Colonic mucosa (tissue), 4 donors: ENCODE measurements around the gene CETP. TPM values are rescaled to one million over a fixed set of nuclear protein-coding genes. Genes with fewer than 3 reads are reported as not detected.

Experiments used
- DNase-seq: peaks from one replicate; pipeline ENCODE4 v3.0.0-alpha.2; 2020
- H3K27ac ChIP-seq: fragments of 200-600 bp; one replicate; pipeline ENCODE4 v1.8.0; 2021
- H3K27me3 ChIP-seq: fragments of 200-600 bp; one replicate; pipeline ENCODE4 v1.8.0; 2021
- H3K36me3 ChIP-seq: fragments of 200-600 bp; one replicate; pipeline ENCODE4 v1.8.0; 2021
- H3K4me1 ChIP-seq: fragments of 200-600 bp; one replicate; pipeline ENCODE4 v1.8.0; 2021; ENCODE audit warnings: mild to moderate bottlenecking
- H3K4me3 ChIP-seq: fragments of 200-600 bp; one replicate; pipeline ENCODE4 v1.8.0; 2021
- H3K9ac ChIP-seq, 2 donors: one replicate each; pipeline ENCODE4 v1.7.0; 2013; ENCODE audit warnings: control low read depth in 2 of 2, low read depth in 2 of 2, low read length in 2 of 2
- H3K9me3 ChIP-seq: fragments of 200-600 bp; one replicate; pipeline ENCODE4 v1.8.0; 2021
- CTCF ChIP-seq: fragments of 200-600 bp; IDR thresholded peaks from one replicate; pipeline ENCODE4 v1.8.0; 2022; ENCODE audit warnings: antibody characterized with exemption, mild to moderate bottlenecking
- intact Hi-C: fragments of 100-400 bp; cut with DNase I; formaldehyde crosslinking; loops from one replicate; pipeline ENCODE4 v1.14.1; 2022
- total RNA-seq, 2 donors: library from RNA; stranded (reverse); fragmentation: NEBNext Ultra II Directional in 1 of 2; extraction: Animal tissue kit (Norgen Biotek cat#: 25700) in 1 of 2; gene quantifications; one replicate each; pipeline ENCODE4 v1.2.1, GENCODE V29; 2021
- donor health status: healthy.
- donor health status: DM: no; HTN: no; CAD: no.
- donor health status: DM: no; HTN: no; CAD: no.

CETP gene
- total RNA-seq, 2 donors from 2014 or later = not detected

- Histone ChIP-seq H3K9me3 (no peaks in the 10 kb centered on the region), H3K27ac (no peak overlapping the region), H3K9ac (no peak overlapping the region), H3K4me1 (no peaks in the 10 kb centered on the region), H3K4me3 (no peak overlapping the region), H3K36me3 (peaks cover 11% of the 10 kb centered on the region), H3K27me3 (no peaks in the 10 kb centered on the region)
- TF ChIP-seq CTCF = no peak
- intact Hi-C loops = no loop called here
- DNase-seq = no peak
Observed at GRCh38 chr16:57022445-57022844, 60.7 kb downstream of the CETP start.

GRCh38 chr16:57023541-57024249 lies 61.9 kb downstream of the CETP start:
- H3K27ac ChIP-seq = no peak overlapping the region
- H3K9me3 ChIP-seq = no peaks in the 10 kb centered on the region
- no peak overlapping the region for H3K4me3 ChIP-seq
- H3K27me3 ChIP-seq = no peaks in the 10 kb centered on the region
- H3K9ac ChIP-seq = no peak overlapping the region
- no peak for DNase-seq
- no peak for TF ChIP-seq CTCF
- intact Hi-C loops = no loop called here
- H3K36me3 ChIP-seq = peaks cover 6% of the 10 kb centered on the region
- no peaks in the 10 kb centered on the region for H3K4me1 ChIP-seq

DNA sequence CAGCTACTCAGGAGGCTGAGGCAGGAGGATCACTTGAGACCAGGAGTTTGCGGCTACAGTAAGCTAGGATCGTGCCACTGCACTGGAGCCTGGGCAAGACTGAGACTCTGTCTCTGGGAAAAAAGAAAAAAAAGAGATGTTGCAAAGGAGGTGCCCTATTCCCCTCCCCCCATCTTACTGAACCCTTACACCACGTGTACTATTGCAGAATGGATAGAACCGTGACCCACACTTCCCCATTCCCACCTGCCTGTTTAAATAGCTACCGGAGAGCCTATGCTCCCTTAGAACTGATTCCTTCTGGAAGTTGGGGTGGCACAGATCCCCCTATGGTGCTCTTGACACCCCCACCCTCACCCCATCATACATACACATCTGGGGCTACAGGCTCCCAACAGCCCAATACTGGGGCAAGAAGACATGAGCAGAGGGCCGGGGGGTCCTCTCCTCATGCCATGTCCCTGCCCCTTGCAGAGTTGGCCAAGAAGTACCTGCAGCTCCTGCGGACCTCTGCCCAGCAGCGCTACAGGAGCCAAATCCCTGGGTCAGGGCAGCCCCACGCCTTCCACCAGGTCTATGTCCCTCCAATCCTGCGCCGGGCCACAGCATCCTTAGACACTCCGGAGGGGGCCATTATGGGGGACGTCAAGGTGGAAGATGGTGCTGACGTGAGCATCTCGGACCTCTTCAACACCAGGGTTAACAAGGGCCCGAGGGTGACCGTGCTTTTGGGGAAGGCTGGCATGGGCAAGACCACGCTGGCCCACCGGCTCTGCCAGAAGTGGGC lies 63.3 kb downstream of the CETP start:
- H3K4me3 ChIP-seq = no peak overlapping the region

GRCh38 chr16:57025941-57026777 lies 64.4 kb downstream of the CETP start:
- no peaks in the 10 kb centered on the region for H3K4me1 ChIP-seq
- H3K9ac ChIP-seq = no peak overlapping the region
- no peak overlapping the region for H3K27ac ChIP-seq
- intact Hi-C loops = loop anchor here (5.0 kb wide), 1 partner anchor 54 kb away; no protein-coding TSS in a partner anchor
- H3K36me3 ChIP-seq = peaks cover 6% of the 10 kb centered on the region
- no peaks in the 10 kb centered on the region for H3K9me3 ChIP-seq
- no peak for DNase-seq
- H3K4me3 ChIP-seq = no peak overlapping the region
- H3K27me3 ChIP-seq = no peaks in the 10 kb centered on the region
- TF ChIP-seq CTCF = no peak

More for the DNA sequence above, 63.3 kb downstream of the CETP start:
- intact Hi-C loops = loop anchor here (5.0 kb wide), 1 partner anchor 53 kb away; no protein-coding TSS in a partner anchor
- Histone ChIP-seq H3K9me3 (no peaks in the 10 kb centered on the region), H3K9ac (no peak overlapping the region), H3K27me3 (no peaks in the 10 kb centered on the region), H3K4me1 (no peaks in the 10 kb centered on the region), H3K27ac (no peak overlapping the region), H3K36me3 (peaks cover 6% of the 10 kb centered on the region)
- no peak for TF ChIP-seq CTCF
- DNase-seq = no peak

GRCh38 chr16:57026778-57027062 lies 65.0 kb downstream of the CETP start:
- no peaks in the 10 kb centered on the region for H3K4me1 ChIP-seq
- H3K27me3 ChIP-seq = no peaks in the 10 kb centered on the region
- peaks cover 4% of the 10 kb centered on the region for H3K36me3 ChIP-seq
- no peak for TF ChIP-seq CTCF
- intact Hi-C loops = loop anchor here (5.0 kb wide), 1 partner anchor 54 kb away; no protein-coding TSS in a partner anchor
- H3K4me3 ChIP-seq = no peak overlapping the region
- no peak for DNase-seq
- H3K27ac ChIP-seq = no peak overlapping the region
- no peaks in the 10 kb centered on the region for H3K9me3 ChIP-seq
- H3K9ac ChIP-seq = no peak overlapping the region
